Activated CD4-positive, alpha-beta memory T cell treated with anti-CD3 and anti-CD28 coated beads for 36 hours (primary cell): ENCODE measurements around the gene SPRED3. TPM values are rescaled to one million over a fixed set of nuclear protein-coding genes. Genes with fewer than 3 reads are reported as not detected.

Experiments
- CTCF ChIA-PET: fragments of 350-600 bp; sonication (Branson Sonifier 250); formaldehyde crosslinking; loops from one replicate; lab custom pipeline; 2021; ENCODE audit warnings: antibody characterized with exemption, inconsistent platforms; lab: Charles Lee
- POLR2A ChIA-PET: fragments of 350-600 bp; sonication (Branson Sonifier 250); formaldehyde crosslinking; loops from one replicate; lab custom pipeline; 2021; ENCODE audit warnings: antibody characterized with exemption; lab: Charles Lee
- DNase-seq: peaks from one replicate; pipeline ENCODE4 v3.0.0-alpha.2; 2020
- H3K27ac Mint-ChIP-seq: one replicate; pipeline ENCODE4 v1.8.0; 2021; ENCODE audit warnings: mixed read lengths
- H3K27me3 Mint-ChIP-seq: one replicate; pipeline ENCODE4 v1.8.0; 2021; ENCODE audit warnings: mixed read lengths
- H3K36me3 Mint-ChIP-seq: one replicate; pipeline ENCODE4 v1.8.0; 2021; ENCODE audit warnings: mixed read lengths
- H3K4me1 Mint-ChIP-seq: one replicate; pipeline ENCODE4 v1.8.0; 2021; ENCODE audit warnings: low read depth, mixed read lengths
- H3K4me3 Mint-ChIP-seq: one replicate; pipeline ENCODE4 v1.8.0; 2021; ENCODE audit warnings: mild to moderate bottlenecking, mixed read lengths
- H3K9me3 Mint-ChIP-seq: one replicate; pipeline ENCODE4 v1.8.0; 2021; ENCODE audit warnings: mixed read lengths
- intact Hi-C: fragments of 100-400 bp; cut with micrococcal nuclease; formaldehyde crosslinking; loops from one replicate; pipeline ENCODE4 v1.15.1; 2023
- total RNA-seq, 2 experiments: library from RNA; stranded (reverse); gene quantifications; one replicate each; pipeline ENCODE4 v1.2.3, GENCODE V29; 2021

SPRED3 gene
- total RNA-seq, 2 experiments from 2014 or later, result 5.5 to 6.0 TPM

DNA sequence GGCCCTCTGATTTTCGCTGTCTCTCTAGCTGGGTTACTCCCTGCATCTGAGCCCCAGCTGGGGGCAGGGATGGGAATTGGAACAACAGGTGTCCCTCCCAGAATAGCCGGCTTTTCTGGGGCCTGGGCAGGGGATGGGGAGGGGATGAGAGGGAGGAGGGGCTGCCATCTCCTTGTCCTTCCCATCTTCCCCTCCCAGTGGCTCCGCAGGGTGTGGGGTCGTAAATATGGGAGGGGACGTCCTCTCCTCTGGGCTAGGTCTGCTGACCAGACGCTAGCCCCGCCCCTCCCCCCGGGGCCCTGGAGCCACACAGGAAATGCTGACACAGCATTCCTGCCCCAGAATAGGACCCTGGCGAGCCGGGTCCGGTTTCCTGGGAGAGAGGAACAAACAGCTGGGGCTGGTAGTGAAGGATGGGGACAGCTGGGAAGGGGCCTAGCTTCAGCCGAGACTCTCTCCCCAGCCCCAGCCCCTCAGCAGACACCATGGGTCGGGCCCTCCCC lies 46.1 kb downstream of the SPRED3 start:
- no peaks in the 10 kb centered on the region for H3K36me3 Mint-ChIP-seq
- H3K27ac Mint-ChIP-seq, result no peak overlapping the region
- H3K4me1 Mint-ChIP-seq, result peaks cover 16% of the 10 kb centered on the region
- DNase-seq, result no peak
- H3K27me3 Mint-ChIP-seq, result peaks cover 18% of the 10 kb centered on the region
- no peak overlapping the region for H3K4me3 Mint-ChIP-seq
- intact Hi-C loops, result no loop called here
- ChIA-PET CTCF (interaction anchor here (0.6 to 1.8 kb wide), 2 partner anchors 32 to 688 kb away, joined by 3 to 4 read pairs; partner anchors contain the start of gene FAM98C), POLR2A (interaction anchor here (0.7 kb wide), 1 partner anchor 59 kb away, joined by 3 read pairs; no protein-coding TSS in a partner anchor)
- H3K9me3 Mint-ChIP-seq, result no peaks in the 10 kb centered on the region

DNA sequence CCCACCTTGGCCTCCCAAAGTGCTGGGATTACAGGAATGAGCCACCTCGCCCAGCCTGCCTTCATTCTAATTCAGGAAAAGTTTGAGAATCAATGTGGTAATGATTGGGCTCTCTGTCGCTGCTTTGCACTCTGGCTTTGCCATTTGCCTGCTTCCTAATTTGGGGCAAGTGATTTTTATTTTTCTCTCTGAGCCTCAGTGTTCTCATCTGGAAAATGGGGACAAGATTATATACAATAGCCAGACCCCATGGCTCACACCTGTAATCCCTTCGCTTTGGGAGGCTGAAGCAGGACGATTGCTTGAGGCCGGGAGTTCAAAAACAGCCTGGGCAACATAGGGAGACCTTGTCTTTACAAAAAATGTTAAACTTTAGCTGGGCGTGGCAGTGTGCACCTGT lies 48.8 kb downstream of the SPRED3 start:
- CTCF ChIA-PET, result interaction anchor here (1.9 kb wide), 1 partner anchor 35 kb away, joined by 8 read pairs; the partner anchor contains the start of gene FAM98C
- peaks cover 13% of the 10 kb centered on the region for H3K4me1 Mint-ChIP-seq

DNA sequence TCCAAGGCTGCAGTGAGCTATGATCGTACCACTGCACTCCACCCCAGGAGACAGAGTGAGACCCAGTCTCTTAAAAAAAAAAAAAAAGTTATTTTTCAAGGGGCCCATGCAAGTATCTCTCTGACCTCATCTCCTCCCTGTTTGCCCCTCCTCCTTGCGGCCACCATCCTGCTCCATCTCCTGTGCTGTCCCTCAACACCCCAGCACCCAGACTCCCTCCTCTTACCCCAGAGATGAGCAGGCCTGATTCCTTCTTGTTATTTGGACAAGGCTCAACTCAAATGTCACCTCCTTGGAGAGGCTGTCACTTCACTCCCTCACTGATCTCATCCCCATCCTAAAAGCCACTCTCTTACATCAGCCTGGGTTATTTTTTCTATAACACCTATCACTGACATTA lies 49.4 kb downstream of the SPRED3 start:
- Mint-ChIP-seq H3K36me3 (no peaks in the 10 kb centered on the region), H3K4me1 (peaks cover 13% of the 10 kb centered on the region), H3K9me3 (no peaks in the 10 kb centered on the region), H3K27ac (no peak overlapping the region), H3K4me3 (no peak overlapping the region), H3K27me3 (peaks cover 22% of the 10 kb centered on the region)
- intact Hi-C loops, result no loop called here
- ChIA-PET CTCF (interaction anchor here (1.9 kb wide), 1 partner anchor 35 kb away, joined by 8 read pairs; the partner anchor contains the start of gene FAM98C), POLR2A (interaction anchor here (0.6 kb wide), 1 partner anchor 35 kb away, joined by 3 read pairs; the partner anchor contains the start of gene FAM98C)
- DNase-seq, result no peak

More for the DNA sequence above, 48.8 kb downstream of the SPRED3 start:
- Mint-ChIP-seq H3K4me3 (no peak overlapping the region), H3K27me3 (peaks cover 22% of the 10 kb centered on the region), H3K36me3 (no peaks in the 10 kb centered on the region), H3K9me3 (no peaks in the 10 kb centered on the region), H3K27ac (no peak overlapping the region)
- POLR2A ChIA-PET, result no interaction called here
- intact Hi-C loops, result no loop called here
- no peak for DNase-seq

DNA sequence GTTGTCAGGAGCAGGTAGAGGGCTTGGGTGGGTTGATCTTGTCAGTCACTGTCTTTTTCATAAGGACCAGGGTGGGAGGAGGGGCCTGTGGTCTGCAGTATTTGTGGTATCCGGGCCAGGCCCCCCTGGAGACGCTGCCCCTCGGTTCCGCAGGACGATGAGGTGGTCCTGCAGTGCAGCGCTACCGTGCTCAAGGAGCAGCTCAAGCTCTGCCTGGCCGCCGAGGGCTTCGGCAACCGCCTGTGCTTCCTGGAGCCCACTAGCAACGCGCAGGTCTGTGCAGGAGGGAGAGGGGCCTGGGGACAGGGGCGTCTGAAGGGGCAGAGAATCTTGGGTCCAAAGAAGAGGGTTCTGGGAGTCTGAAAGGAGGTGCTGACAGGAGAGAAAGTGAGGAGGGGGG lies 52.1 kb downstream of the SPRED3 start:
- POLR2A ChIA-PET, result no interaction called here
- no peak overlapping the region for H3K27ac Mint-ChIP-seq
- CTCF ChIA-PET, result interaction anchor here (1.3 to 1.5 kb wide), 2 partner anchors 37 to 74 kb away, joined by 3 to 10 read pairs; partner anchors contain the start of gene FAM98C

DNA sequence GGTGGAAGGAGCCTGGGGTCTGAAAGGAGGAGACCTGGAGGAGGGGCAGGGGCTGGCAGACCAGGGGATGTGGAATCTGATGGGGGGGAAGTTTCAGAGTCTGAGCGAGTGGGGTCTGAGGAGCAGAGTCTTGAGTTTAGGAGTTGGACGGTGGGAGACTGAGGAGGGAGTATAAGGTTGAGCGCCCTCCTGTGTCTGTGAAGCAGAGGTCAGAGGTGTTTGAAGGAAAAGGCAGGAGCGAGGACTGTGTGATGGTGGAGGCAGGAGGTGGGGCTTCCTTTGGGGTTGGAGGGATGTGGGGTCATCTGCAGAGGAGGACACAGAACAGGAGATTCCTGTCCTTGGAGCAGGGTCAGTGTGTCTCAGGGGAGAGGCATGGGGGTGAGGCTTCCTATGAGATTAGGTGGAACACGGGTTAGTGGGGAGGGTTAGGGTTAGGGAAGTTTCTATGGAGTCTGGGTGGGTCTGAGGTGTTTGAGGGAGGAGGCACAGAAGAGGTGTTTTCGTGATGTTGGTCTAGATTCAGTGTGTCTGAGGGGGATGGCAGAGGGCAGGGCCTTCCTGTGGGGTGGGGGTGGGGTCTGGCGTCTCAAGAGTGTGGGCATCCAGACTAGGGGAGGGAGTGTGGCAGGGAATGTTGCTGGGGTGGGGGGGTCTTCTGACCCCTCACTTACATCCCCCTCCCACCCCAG lies 53.3 kb downstream of the SPRED3 start:
- CTCF ChIA-PET, result no interaction called here
- no peaks in the 10 kb centered on the region for H3K9me3 Mint-ChIP-seq
- no peak overlapping the region for H3K27ac Mint-ChIP-seq
- H3K27me3 Mint-ChIP-seq, result peaks cover 12% of the 10 kb centered on the region
- peak; percentile 26 for DNase-seq
- H3K4me1 Mint-ChIP-seq, result peaks cover 3% of the 10 kb centered on the region
- no peak overlapping the region for H3K4me3 Mint-ChIP-seq
- POLR2A ChIA-PET, result no interaction called here
- intact Hi-C loops, result loop anchor here (2.0 kb wide), 1 partner anchor 39 kb away; the partner anchor contains the start of gene FAM98C
- H3K36me3 Mint-ChIP-seq, result no peaks in the 10 kb centered on the region

More for the DNA sequence above, 52.1 kb downstream of the SPRED3 start:
- H3K27me3 Mint-ChIP-seq, result peaks cover 12% of the 10 kb centered on the region
- H3K4me3 Mint-ChIP-seq, result no peak overlapping the region
- H3K4me1 Mint-ChIP-seq, result peaks cover 3% of the 10 kb centered on the region
- no peaks in the 10 kb centered on the region for H3K9me3 Mint-ChIP-seq
- intact Hi-C loops, result loop anchor here (2.0 kb wide), 1 partner anchor 38 kb away; the partner anchor contains the start of gene FAM98C
- no peak for DNase-seq
- H3K36me3 Mint-ChIP-seq, result no peaks in the 10 kb centered on the region

DNA sequence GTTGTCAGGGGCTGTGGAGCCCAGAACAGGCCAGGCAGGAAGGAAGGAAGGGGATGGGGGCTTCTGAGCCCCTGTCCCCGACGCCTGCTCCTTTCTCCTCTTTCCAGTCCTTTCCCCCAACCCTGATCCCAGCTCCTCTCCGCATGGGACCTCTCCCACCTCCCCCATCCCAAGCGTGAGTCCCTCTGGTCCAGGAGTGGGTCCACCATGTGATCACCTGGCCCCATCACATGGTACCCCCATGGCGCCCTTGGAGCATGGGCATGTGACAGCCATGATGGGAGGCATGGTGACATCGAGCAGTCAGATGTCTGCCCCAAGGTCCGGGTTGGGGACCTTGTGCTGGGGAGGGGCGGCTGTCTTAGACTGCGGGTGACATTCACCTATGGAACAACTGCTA lies 54.2 kb downstream of the SPRED3 start:
- H3K27ac Mint-ChIP-seq, result no peak overlapping the region
- H3K36me3 Mint-ChIP-seq, result no peaks in the 10 kb centered on the region
- peaks cover 3% of the 10 kb centered on the region for H3K4me1 Mint-ChIP-seq
- no peaks in the 10 kb centered on the region for H3K9me3 Mint-ChIP-seq
- peaks cover 9% of the 10 kb centered on the region for H3K27me3 Mint-ChIP-seq
- POLR2A ChIA-PET, result no interaction called here
- intact Hi-C loops, result no loop called here
- CTCF ChIA-PET, result interaction anchor here (1.6 kb wide), 1 partner anchor 40 kb away, joined by 5 read pairs; the partner anchor contains the start of gene FAM98C
- no peak for DNase-seq
- H3K4me3 Mint-ChIP-seq, result no peak overlapping the region

DNA sequence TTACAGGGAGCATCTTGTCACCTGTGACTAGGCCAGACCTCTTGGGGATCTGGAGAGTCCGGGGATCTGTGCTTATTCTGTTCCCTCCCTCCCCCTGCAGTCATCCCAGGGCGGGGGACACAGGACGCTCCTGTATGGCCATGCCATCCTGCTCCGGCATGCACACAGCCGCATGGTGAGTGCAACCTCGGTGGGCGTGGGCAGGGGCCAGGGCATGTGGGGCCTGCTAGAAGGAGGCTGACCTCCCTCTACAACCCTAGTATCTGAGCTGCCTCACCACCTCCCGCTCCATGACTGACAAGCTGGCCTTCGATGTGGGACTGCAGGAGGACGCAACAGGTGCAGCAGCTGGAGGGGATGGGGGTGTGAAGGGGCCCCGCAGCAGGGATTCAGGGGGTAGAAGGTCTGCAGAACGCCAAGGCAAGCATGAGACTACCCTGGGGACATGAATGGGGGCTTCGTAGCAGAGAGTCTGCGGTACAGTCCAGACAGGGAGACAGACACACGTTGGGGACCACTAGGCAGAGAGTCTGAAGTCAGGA lies 55.0 kb downstream of the SPRED3 start:
- H3K27ac Mint-ChIP-seq, result no peak overlapping the region

DNA sequence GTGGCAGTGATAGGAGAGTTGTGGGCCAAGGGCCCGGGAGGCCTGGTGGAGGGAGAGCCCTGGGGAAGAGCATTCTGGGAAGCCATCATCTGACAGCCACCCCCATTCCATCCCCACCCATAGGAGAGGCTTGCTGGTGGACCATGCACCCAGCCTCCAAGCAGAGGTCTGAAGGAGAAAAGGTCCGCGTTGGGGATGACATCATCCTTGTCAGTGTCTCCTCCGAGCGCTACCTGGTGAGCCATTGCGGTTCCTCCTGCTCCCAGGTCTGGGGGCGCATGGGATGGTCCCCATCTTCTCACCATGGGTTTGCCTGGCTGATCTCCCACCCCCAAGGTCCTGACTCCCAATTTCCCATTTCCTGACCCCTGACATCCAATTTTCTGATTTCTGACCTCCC lies 55.5 kb downstream of the SPRED3 start:
- POLR2A ChIA-PET, result no interaction called here
- CTCF ChIA-PET, result no interaction called here
- H3K36me3 Mint-ChIP-seq, result no peaks in the 10 kb centered on the region
- H3K9me3 Mint-ChIP-seq, result no peaks in the 10 kb centered on the region
- H3K4me3 Mint-ChIP-seq, result no peak overlapping the region
- peaks cover 4% of the 10 kb centered on the region for H3K27me3 Mint-ChIP-seq
- intact Hi-C loops, result no loop called here
- no peak for DNase-seq
- H3K27ac Mint-ChIP-seq, result no peak overlapping the region
- no peaks in the 10 kb centered on the region for H3K4me1 Mint-ChIP-seq

More for the DNA sequence above, 55.0 kb downstream of the SPRED3 start:
- no peak for DNase-seq
- H3K4me3 Mint-ChIP-seq, result no peak overlapping the region
- no peaks in the 10 kb centered on the region for H3K9me3 Mint-ChIP-seq
- H3K27me3 Mint-ChIP-seq, result peaks cover 4% of the 10 kb centered on the region
- POLR2A ChIA-PET, result no interaction called here
- CTCF ChIA-PET, result interaction anchor here (1.6 kb wide), 1 partner anchor 40 kb away, joined by 5 read pairs; the partner anchor contains the start of gene FAM98C
- H3K4me1 Mint-ChIP-seq, result no peaks in the 10 kb centered on the region
- H3K36me3 Mint-ChIP-seq, result no peaks in the 10 kb centered on the region
- intact Hi-C loops, result no loop called here

DNA sequence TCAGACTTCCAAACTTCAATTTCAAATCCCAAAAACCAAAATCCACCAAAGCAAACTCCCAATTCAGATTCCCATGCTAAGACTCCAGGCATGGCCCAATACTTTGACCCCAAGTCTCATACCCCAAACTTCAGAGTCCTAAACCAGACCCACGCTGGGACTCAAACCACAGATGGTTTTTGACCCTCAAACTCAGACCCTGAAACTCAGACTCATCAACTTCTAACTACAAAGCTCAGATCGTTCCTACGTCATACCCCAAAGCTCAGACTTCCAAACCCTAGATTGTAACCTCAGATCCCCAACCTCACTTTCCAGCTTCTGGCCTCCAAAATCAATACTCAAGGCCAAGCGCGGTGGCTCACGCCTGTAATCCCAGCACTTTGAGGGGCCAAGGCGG lies 56.9 kb downstream of the SPRED3 start:
- intact Hi-C loops, result no loop called here
- Mint-ChIP-seq H3K27ac (no peak overlapping the region), H3K27me3 (peaks cover 4% of the 10 kb centered on the region), H3K4me3 (no peak overlapping the region), H3K9me3 (no peaks in the 10 kb centered on the region), H3K36me3 (no peaks in the 10 kb centered on the region), H3K4me1 (no peaks in the 10 kb centered on the region)
- POLR2A ChIA-PET, result no interaction called here
- DNase-seq, result no peak
- CTCF ChIA-PET, result interaction anchor here (2.7 kb wide), 1 partner anchor 42 kb away, joined by 11 read pairs; the partner anchor contains the start of gene FAM98C

DNA sequence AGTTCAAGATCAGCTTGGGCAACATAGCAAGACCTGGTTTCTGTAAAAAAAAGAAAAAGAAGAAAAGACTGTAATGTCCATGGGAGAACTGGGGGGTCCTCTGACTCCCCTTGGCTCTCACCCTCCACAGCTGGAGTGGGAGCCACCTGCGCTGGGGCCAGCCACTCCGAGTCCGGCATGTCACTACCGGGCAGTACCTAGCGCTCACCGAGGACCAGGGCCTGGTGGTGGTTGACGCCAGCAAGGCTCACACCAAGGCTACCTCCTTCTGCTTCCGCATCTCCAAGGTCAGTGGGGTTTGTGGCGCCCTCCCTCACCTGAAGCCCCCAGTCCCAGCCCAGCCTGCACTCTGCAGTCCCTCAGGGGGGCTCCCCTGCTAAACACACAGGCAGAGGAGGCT lies 59.7 kb downstream of the SPRED3 start:
- Mint-ChIP-seq H3K36me3 (no peaks in the 10 kb centered on the region), H3K4me3 (no peak overlapping the region), H3K27ac (no peak overlapping the region), H3K9me3 (no peaks in the 10 kb centered on the region), H3K27me3 (no peaks in the 10 kb centered on the region), H3K4me1 (no peaks in the 10 kb centered on the region)
- no peak for DNase-seq
- ChIA-PET POLR2A (no interaction called here), CTCF (no interaction called here)
- intact Hi-C loops, result no loop called here
